ENCODE measurements around the gene SEPTIN8. TPM values are rescaled to one million over a fixed set of nuclear protein-coding genes. Genes with fewer than 3 reads are reported as not detected.

Gene SEPTIN8
- total and polyA plus RNA-seq, 2 donors (not counting 1 experiment from before 2014, with no cell fraction given) = 4.0 to 5.9 TPM

- H3K4me3 Mint-ChIP-seq = no peak overlapping the region
- no peak overlapping the region for H2AFZ ChIP-seq (ENCODE audit: insufficient read depth, low read depth, low read length, poor library complexity, severe bottlenecking)
- no peaks in the 10 kb centered on the region for H3K4me1 ChIP-seq (ENCODE audit: control insufficient read depth in 2 of 2, insufficient read depth in 2 of 2, low read length in 2 of 2)
- WGBS (ENCODE audit: insufficient coverage) = 98% methylated on average over 5 of the region's 5 CpGs
- no peaks in the 10 kb centered on the region for H3K36me3 ChIP-seq (replicated peaks in 1 of 2; ENCODE audit: control extremely low read depth in 1 of 2, control insufficient read depth in 1 of 2, extremely low read depth in 1 of 2, insufficient read depth in 2 of 2, low read length in 1 of 2)
- DNase-seq (no peak), ATAC-seq (ENCODE audit: low read depth) (no peak)
- H3K27me3 ChIP-seq (replicated peaks in 1 of 4; ENCODE audit: control extremely low read depth in 1 of 4, control insufficient read depth in 3 of 4, insufficient read depth in 4 of 4, low read length in 3 of 4) = no peaks in the 10 kb centered on the region
- H3K4me1 Mint-ChIP-seq = peaks cover 4% of the 10 kb centered on the region
- H3K27ac ChIP-seq (ENCODE audit: low read length in 2 of 2) = no peak overlapping the region
- no peak overlapping the region for H3K9ac ChIP-seq (ENCODE audit: low read length)
- no peak overlapping the region for H3K4me2 ChIP-seq (replicated peaks; ENCODE audit: low read depth, low read length, poor library complexity, severe bottlenecking)
- no peaks in the 10 kb centered on the region for H3K27me3 Mint-ChIP-seq
- no peaks in the 10 kb centered on the region for H3K9me3 ChIP-seq (ENCODE audit: control extremely low read depth in 1 of 3, control insufficient read depth in 2 of 3, insufficient read depth in 1 of 3, low read length in 2 of 3)
- H3K79me2 ChIP-seq (ENCODE audit: control insufficient read depth, insufficient read depth, low read length) = no peaks in the 10 kb centered on the region
- H3K9me3 Mint-ChIP-seq (ENCODE audit: insufficient read depth) = no peaks in the 10 kb centered on the region
- intact Hi-C loops (cut with micrococcal nuclease) = no loop called here
- H3K4me3 ChIP-seq (ENCODE audit: control extremely low read depth in 1 of 5, extremely low read depth in 1 of 5, insufficient read depth in 1 of 5, low read depth in 2 of 5, low read length in 4 of 5) = no peak overlapping the region
- ChIA-PET POLR2A (no interaction called here), CTCF (interaction anchor here (1.2 to 1.3 kb wide), 2 partner anchors 10 to 64 kb away, joined by 3 to 5 read pairs; partner anchors contain the start of gene CCNI2)
- TF ChIP-seq CTCF (IDR thresholded peaks at IDR 0.05) (no peak), EZH2 (IDR thresholded peaks at IDR 0.05; ENCODE audit: borderline replicate concordance, insufficient read depth, low read depth, low read length, poor library complexity, severe bottlenecking) (no peak)
- no peak overlapping the region for H3K27ac Mint-ChIP-seq
- H4K20me1 ChIP-seq (ENCODE audit: control insufficient read depth, insufficient read depth, low read length, poor library complexity, severe bottlenecking) = no peaks in the 10 kb centered on the region
Measured at GRCh38 chr5:132756542-132756941, 20.5 kb downstream of the SEPTIN8 start.

GRCh38 chr5:132754947-132755346, 22.1 kb downstream of the SEPTIN8 start:
- no peaks in the 10 kb centered on the region for H3K9me3 ChIP-seq (ENCODE audit: control extremely low read depth in 1 of 3, control insufficient read depth in 2 of 3, insufficient read depth in 1 of 3, low read length in 2 of 3)
- no peak overlapping the region for H2AFZ ChIP-seq (ENCODE audit: insufficient read depth, low read depth, low read length, poor library complexity, severe bottlenecking)
- H3K79me2 ChIP-seq (ENCODE audit: control insufficient read depth, insufficient read depth, low read length) = no peaks in the 10 kb centered on the region
- intact Hi-C loops (cut with micrococcal nuclease) = no loop called here
- TF ChIP-seq EZH2 (IDR thresholded peaks at IDR 0.05; ENCODE audit: borderline replicate concordance, insufficient read depth, low read depth, low read length, poor library complexity, severe bottlenecking) (no peak), CTCF (IDR thresholded peaks at IDR 0.05) (no peak)
- H3K4me3 ChIP-seq (ENCODE audit: control extremely low read depth in 1 of 5, extremely low read depth in 1 of 5, insufficient read depth in 1 of 5, low read depth in 2 of 5, low read length in 4 of 5) = no peak overlapping the region
- CTCF ChIA-PET = interaction anchor here (1.5 to 1.6 kb wide), 3 partner anchors 38 to 66 kb away, joined by 3 to 5 read pairs (median 4); no protein-coding TSS in a partner anchor
- H3K36me3 ChIP-seq (replicated peaks in 1 of 2; ENCODE audit: control extremely low read depth in 1 of 2, control insufficient read depth in 1 of 2, extremely low read depth in 1 of 2, insufficient read depth in 2 of 2, low read length in 1 of 2) = no peaks in the 10 kb centered on the region
- no peak overlapping the region for H3K9ac ChIP-seq (ENCODE audit: low read length)
- Mint-ChIP-seq H3K9me3 (ENCODE audit: insufficient read depth) (no peaks in the 10 kb centered on the region), H3K27ac (no peak overlapping the region), H3K4me1 (peaks cover 12% of the 10 kb centered on the region), H3K27me3 (no peaks in the 10 kb centered on the region), H3K4me3 (no peak overlapping the region)
- H3K4me1 ChIP-seq (ENCODE audit: control insufficient read depth in 2 of 2, insufficient read depth in 2 of 2, low read length in 2 of 2) = no peaks in the 10 kb centered on the region
- H3K27me3 ChIP-seq (replicated peaks in 1 of 4; ENCODE audit: control extremely low read depth in 1 of 4, control insufficient read depth in 3 of 4, insufficient read depth in 4 of 4, low read length in 3 of 4) = no peaks in the 10 kb centered on the region
- POLR2A ChIA-PET = no interaction called here
- H3K4me2 ChIP-seq (replicated peaks; ENCODE audit: low read depth, low read length, poor library complexity, severe bottlenecking) = no peak overlapping the region
- ATAC-seq (ENCODE audit: low read depth) (no peak), DNase-seq (no peak)
- H3K27ac ChIP-seq (ENCODE audit: low read length in 2 of 2) = no peak overlapping the region
- no peaks in the 10 kb centered on the region for H4K20me1 ChIP-seq (ENCODE audit: control insufficient read depth, insufficient read depth, low read length, poor library complexity, severe bottlenecking)
